Effector CD8-positive, alpha-beta T cell (primary cell): Measurements from ENCODE around the gene PROSER1.
"Not testable (repeated sequence)": the region's sequence is repeated elsewhere in the genome, so short reads cannot be mapped to it uniquely, and the experiment has no call there.

ENCODE experiments used
- DNase-seq: peaks from one replicate; lab custom pipeline; 2025; lab: John Stamatoyannopoulos, UW
- total RNA-seq, 4 experiments: gene quantifications; one replicate each; lab custom pipeline; 2026; lab: John Stamatoyannopoulos, UW

The PROSER1 gene
- total RNA-seq = 20.6 to 31.8 (median 27.5) reads per million in 4 experiments

- DNase-seq = peak; percentile 78
Measured at GRCh38 chr13:39037880-39038568, at the start of gene PROSER1, which contains the start of gene NHLRC3. TSS of gene PROSER1 (minus strand) at chr13:39038089. CDS start at chr13:39037242, 847 bp downstream. TSS of gene NHLRC3 (plus strand) at chr13:39038456. CDS start at chr13:39038640, 184 bp downstream.

GRCh38 chr13:39086251-39086945 lies 48.5 kb upstream of the PROSER1 start:
- not testable (repeated sequence) for DNase-seq

- no peak for DNase-seq
Measured at GRCh38 chr13:39073983-39074382, 36.1 kb upstream of the PROSER1 start.

GRCh38 chr13:39072842-39073241 lies 35.0 kb upstream of the PROSER1 start:
- no peak for DNase-seq

GRCh38 chr13:39062004-39062403 lies 24.1 kb upstream of the PROSER1 start:
- DNase-seq = no peak

GRCh38 chr13:39058040-39058439 lies 20.2 kb upstream of the PROSER1 start:
- no peak for DNase-seq

- DNase-seq = no peak
Measured at GRCh38 chr13:39056018-39056417, 18.1 kb upstream of the PROSER1 start.

GRCh38 chr13:39054112-39054511 lies 16.2 kb upstream of the PROSER1 start:
- no peak for DNase-seq

- no peak for DNase-seq
Measured at GRCh38 chr13:39052944-39053343, 15.1 kb upstream of the PROSER1 start.

- no peak for DNase-seq
Measured at GRCh38 chr13:39051157-39051556, 13.3 kb upstream of the PROSER1 start.

GRCh38 chr13:39049274-39049673 lies 11.4 kb upstream of the PROSER1 start:
- DNase-seq = no peak

- no peak for DNase-seq
Measured at GRCh38 chr13:39048806-39049205, 10.9 kb upstream of the PROSER1 start.

GRCh38 chr13:39047560-39047959 lies 9.7 kb upstream of the PROSER1 start:
- no peak for DNase-seq

GRCh38 chr13:39044536-39044935 lies 6.6 kb upstream of the PROSER1 start:
- DNase-seq = no peak

GRCh38 chr13:39040206-39040605 lies 2.3 kb upstream of the PROSER1 start:
- no peak for DNase-seq

- no peak for DNase-seq
Measured at GRCh38 chr13:39039041-39039440, 1.2 kb upstream of the PROSER1 start.

- DNase-seq = peak; percentile 30
Measured at GRCh38 chr13:39038569-39039030, 711 bp upstream of the PROSER1 start.

GRCh38 chr13:39037410-39037879 lies 444 bp downstream of the PROSER1 start:
- DNase-seq = peak; percentile 33

GRCh38 chr13:39036212-39036611 lies 1.7 kb downstream of the PROSER1 start:
- DNase-seq = no peak

GRCh38 chr13:39035799-39036198 lies 2.1 kb downstream of the PROSER1 start:
- no peak for DNase-seq

- DNase-seq = no peak
Measured at GRCh38 chr13:39035204-39035603, 2.7 kb downstream of the PROSER1 start.

- DNase-seq = no peak
Measured at GRCh38 chr13:39034085-39034484, 3.8 kb downstream of the PROSER1 start.

GRCh38 chr13:39032150-39032549 lies 5.7 kb downstream of the PROSER1 start:
- DNase-seq = no peak
